ENCODE results near the gene VWA8. TPM values are rescaled to one million over a fixed set of nuclear protein-coding genes. Genes with fewer than 3 reads are reported as not detected.
"Not testable (repeated sequence)": the region's sequence is repeated elsewhere in the genome, so short reads cannot be mapped to it uniquely, and the experiment has no call there.

VWA8 gene
- total and polyA plus RNA-seq, 7 experiments from 2014 or later, result 4.8 to 26.3 (median 21.6) TPM

DNA sequence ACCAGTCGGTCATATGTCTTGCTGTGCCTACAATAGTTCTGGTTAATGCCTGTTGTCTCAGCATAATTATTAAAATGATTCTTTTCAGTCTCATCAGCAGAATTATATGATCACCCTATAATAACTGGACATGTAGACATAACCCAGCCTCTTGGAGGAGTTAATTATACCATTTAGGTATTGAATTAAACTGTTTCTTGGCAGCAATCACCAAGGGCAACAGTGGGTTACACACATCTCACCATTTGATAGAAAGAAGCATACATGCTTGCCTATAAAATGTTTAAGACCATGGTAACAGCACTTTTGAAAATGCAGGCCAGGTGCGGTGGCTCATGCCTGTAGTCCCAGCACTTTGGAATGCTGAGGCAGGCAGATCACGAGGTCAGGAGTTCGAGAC, 318.9 kb downstream of the VWA8 start:
- Histone ChIP-seq H3K27ac (ENCODE audit: low read depth, low read length) (no peak overlapping the region), H3K4me3 (ENCODE audit: low read length) (no peak overlapping the region), H3K36me3 (ENCODE audit: control insufficient read depth in 2 of 3, insufficient read depth in 3 of 3, low read length in 3 of 3) (no peaks in the 10 kb centered on the region), H3K9me3 (ENCODE audit: control insufficient read depth in 2 of 3, low read length in 3 of 3) (no peaks in the 10 kb centered on the region), H3K4me1 (ENCODE audit: control insufficient read depth in 2 of 2, insufficient read depth in 2 of 2, low read length in 2 of 2) (no peaks in the 10 kb centered on the region), H3K27me3 (ENCODE audit: control insufficient read depth in 2 of 2, insufficient read depth in 2 of 2, low read length in 2 of 2) (no peaks in the 10 kb centered on the region)
- ATAC-seq (no peak), DNase-seq (no peak)
- Mint-ChIP-seq H3K4me1 (peaks cover 0 to 16% (median 0%) of the 10 kb centered on the region in 7 donors), H3K27ac (no peak overlapping the region), H3K4me3 (no peak overlapping the region), H3K27me3 (no peaks in the 10 kb centered on the region), H3K36me3 (peaks cover 7 to 33% (median 17%) of the 10 kb centered on the region in 5 donors), H3K9me3 (no peaks in the 10 kb centered on the region)
- POLR2A ChIA-PET, result no interaction called here
- intact Hi-C loops (cut with micrococcal nuclease), result no loop called here
- CTCF ChIA-PET, result no interaction called here

DNA sequence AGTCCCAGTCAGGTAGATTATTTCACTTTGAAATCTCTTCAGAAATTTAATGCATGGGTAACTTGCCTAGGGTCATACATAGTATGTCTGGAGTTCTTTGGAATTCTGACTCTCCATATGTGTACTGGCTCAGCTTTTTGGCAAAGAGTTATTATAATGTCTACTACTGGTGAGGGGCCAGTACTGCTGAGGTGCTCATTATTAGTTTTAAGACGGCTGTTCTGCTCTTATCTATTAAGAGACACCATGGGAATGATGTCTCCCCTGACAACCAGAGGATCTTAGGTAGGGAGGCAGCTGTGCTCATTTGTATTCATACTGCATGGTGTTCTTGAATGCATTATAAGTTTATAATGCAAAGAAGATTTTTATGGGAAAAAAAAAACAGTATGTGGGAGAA, 319.5 kb downstream of the VWA8 start:
- Histone ChIP-seq H3K9me3 (ENCODE audit: control insufficient read depth in 2 of 3, low read length in 3 of 3) (no peaks in the 10 kb centered on the region), H3K4me1 (ENCODE audit: control insufficient read depth in 2 of 2, insufficient read depth in 2 of 2, low read length in 2 of 2) (no peaks in the 10 kb centered on the region), H3K27ac (ENCODE audit: low read depth, low read length) (no peak overlapping the region), H3K4me3 (ENCODE audit: low read length) (no peak overlapping the region), H3K36me3 (ENCODE audit: control insufficient read depth in 2 of 3, insufficient read depth in 3 of 3, low read length in 3 of 3) (no peaks in the 10 kb centered on the region), H3K27me3 (ENCODE audit: control insufficient read depth in 2 of 2, insufficient read depth in 2 of 2, low read length in 2 of 2) (no peaks in the 10 kb centered on the region)
- H3K4me1 Mint-ChIP-seq, result peaks cover 0 to 16% (median 0%) of the 10 kb centered on the region in 7 donors
- ATAC-seq (no peak), DNase-seq (no peak)
- peaks cover 9 to 33% (median 17%) of the 10 kb centered on the region in 5 donors for H3K36me3 Mint-ChIP-seq
- H3K27ac Mint-ChIP-seq, result no peak overlapping the region
- H3K27me3 Mint-ChIP-seq, result no peaks in the 10 kb centered on the region
- ChIA-PET CTCF (no interaction called here), POLR2A (no interaction called here)
- intact Hi-C loops (cut with micrococcal nuclease), result no loop called here
- H3K9me3 Mint-ChIP-seq, result no peaks in the 10 kb centered on the region
- H3K4me3 Mint-ChIP-seq, result no peak overlapping the region

DNA sequence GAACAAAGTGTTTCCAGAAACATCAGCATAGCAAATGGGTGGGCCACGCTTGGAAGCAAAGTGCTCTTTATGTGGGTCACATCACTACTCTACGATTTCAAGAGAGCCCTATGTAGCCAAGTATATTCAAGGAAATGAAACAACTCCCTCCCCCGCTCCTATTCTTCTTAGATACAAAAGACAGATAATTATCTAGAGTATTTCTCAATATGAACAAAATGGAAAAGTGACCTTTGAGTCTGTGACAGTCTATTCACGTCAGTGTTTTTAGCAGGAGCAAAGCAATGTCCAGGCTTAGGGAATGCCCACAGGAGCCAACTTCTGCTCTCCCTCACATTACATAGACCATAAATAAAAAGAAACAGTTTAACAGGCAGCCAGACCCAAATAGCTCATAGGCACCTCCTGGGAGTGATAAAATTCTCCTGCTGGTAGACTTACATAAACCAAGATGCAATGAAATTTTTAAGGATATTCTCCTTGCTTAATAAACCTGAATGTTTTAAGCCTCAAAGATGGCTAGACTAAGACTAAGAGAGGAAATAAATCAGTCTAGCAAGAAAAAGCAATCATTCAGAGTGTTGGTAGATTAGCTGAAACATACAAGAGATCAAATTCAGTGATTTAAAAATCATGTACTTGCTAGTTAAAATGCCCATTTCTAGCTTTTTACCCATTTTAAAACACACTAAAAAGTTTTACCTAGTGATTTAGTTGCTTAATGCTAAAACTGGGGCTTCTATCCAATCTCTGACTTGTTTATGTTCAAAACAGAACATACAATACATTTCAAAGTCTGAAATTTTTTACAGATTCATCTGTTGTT, 320.7 kb downstream of the VWA8 start:
- H3K9me3 Mint-ChIP-seq, result no peaks in the 10 kb centered on the region

DNA sequence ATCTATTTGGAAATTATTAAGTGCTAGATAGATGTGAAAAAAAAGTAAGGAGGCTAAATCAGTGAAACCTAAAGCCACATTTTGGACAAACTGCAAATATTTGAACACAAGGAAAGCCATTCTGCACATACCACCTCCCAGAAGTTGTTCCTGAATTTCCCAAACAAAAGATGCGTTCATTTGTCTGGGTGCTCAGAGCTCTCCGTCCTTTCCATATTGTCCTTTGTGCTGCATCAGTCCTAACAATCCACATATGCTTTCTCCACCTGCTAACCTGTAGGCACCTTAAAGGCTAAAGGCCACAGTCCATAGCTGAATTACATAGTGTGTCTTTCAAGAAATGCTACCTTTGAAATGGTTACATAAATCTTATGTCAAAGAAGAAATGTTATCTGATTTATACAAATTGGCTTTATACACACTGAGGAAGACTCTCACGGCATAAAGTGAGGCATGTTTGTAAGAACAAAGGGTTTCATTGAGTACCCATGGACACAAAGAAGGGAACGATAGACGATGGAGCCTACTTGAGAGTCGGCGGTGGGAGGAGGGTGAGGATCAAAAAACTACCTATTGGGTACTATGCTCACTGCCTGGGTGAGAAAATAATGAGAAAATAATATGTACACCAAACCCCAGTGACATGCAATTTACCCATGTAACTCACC, 321.5 kb downstream of the VWA8 start:
- POLR2A ChIA-PET, result interaction anchor here (0.7 kb wide), 1 partner anchor 203 kb away, joined by 3 read pairs; no protein-coding TSS in a partner anchor

More for the DNA sequence above, 320.7 kb downstream of the VWA8 start:
- ATAC-seq, result no peak
- Mint-ChIP-seq H3K27me3 (no peaks in the 10 kb centered on the region), H3K27ac (no peak overlapping the region), H3K36me3 (peaks cover 10 to 29% (median 18%) of the 10 kb centered on the region in 5 donors), H3K4me3 (no peak overlapping the region), H3K4me1 (peaks cover 0 to 8% (median 0%) of the 10 kb centered on the region in 7 donors)
- ChIA-PET CTCF (no interaction called here), POLR2A (no interaction called here)
- Histone ChIP-seq H3K27ac (ENCODE audit: low read depth, low read length) (no peak overlapping the region), H3K36me3 (ENCODE audit: control insufficient read depth in 2 of 3, insufficient read depth in 3 of 3, low read length in 3 of 3) (no peaks in the 10 kb centered on the region), H3K4me3 (ENCODE audit: low read length) (no peak overlapping the region), H3K27me3 (ENCODE audit: control insufficient read depth in 2 of 2, insufficient read depth in 2 of 2, low read length in 2 of 2) (no peaks in the 10 kb centered on the region), H3K9me3 (ENCODE audit: control insufficient read depth in 2 of 3, low read length in 3 of 3) (no peaks in the 10 kb centered on the region), H3K4me1 (ENCODE audit: control insufficient read depth in 2 of 2, insufficient read depth in 2 of 2, low read length in 2 of 2) (no peaks in the 10 kb centered on the region)
- no peak for DNase-seq
- intact Hi-C loops (cut with micrococcal nuclease), result no loop called here

DNA sequence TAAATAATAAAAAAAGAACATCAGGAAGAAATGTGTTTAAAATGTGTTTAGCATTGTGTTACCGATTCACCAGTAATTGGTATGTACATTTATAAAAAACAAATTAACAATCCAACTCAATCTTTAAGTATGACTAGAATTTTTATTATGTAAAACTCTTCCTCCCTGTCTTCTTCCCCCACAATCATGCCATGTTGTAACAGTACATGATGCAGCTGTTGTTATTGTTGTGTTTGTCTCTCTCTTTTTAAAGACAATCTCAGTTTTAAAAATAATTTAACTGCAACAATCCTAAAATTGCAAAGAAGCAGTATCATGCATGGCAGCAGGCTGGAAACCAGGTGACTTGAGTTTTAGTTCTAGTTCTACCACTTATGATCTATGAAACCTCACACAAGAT, 323.3 kb downstream of the VWA8 start:
- H3K27me3 ChIP-seq (ENCODE audit: control insufficient read depth in 2 of 2, insufficient read depth in 2 of 2, low read length in 2 of 2), result no peaks in the 10 kb centered on the region
- no peak for ATAC-seq
- no peak overlapping the region for H3K27ac ChIP-seq (ENCODE audit: low read depth, low read length)
- Mint-ChIP-seq H3K4me1 (peaks cover 0 to 8% (median 0%) of the 10 kb centered on the region in 7 donors), H3K36me3 (peaks cover 10 to 39% (median 20%) of the 10 kb centered on the region in 5 donors), H3K9me3 (no peaks in the 10 kb centered on the region), H3K27me3 (no peaks in the 10 kb centered on the region), H3K4me3 (no peak overlapping the region), H3K27ac (no peak overlapping the region)
- no peak overlapping the region for H3K4me3 ChIP-seq (ENCODE audit: low read length)
- H3K9me3 ChIP-seq (ENCODE audit: control insufficient read depth in 2 of 3, low read length in 3 of 3), result no peaks in the 10 kb centered on the region
- CTCF ChIA-PET, result no interaction called here
- H3K36me3 ChIP-seq (ENCODE audit: control insufficient read depth in 2 of 3, insufficient read depth in 3 of 3, low read length in 3 of 3), result no peaks in the 10 kb centered on the region
- intact Hi-C loops (cut with micrococcal nuclease), result no loop called here
- POLR2A ChIA-PET, result no interaction called here
- no peaks in the 10 kb centered on the region for H3K4me1 ChIP-seq (ENCODE audit: control insufficient read depth in 2 of 2, insufficient read depth in 2 of 2, low read length in 2 of 2)
- DNase-seq, result no peak

More for the DNA sequence above, 321.5 kb downstream of the VWA8 start:
- Mint-ChIP-seq H3K27me3 (no peaks in the 10 kb centered on the region), H3K4me1 (peaks cover 0 to 8% (median 0%) of the 10 kb centered on the region in 7 donors), H3K4me3 (no peak overlapping the region), H3K36me3 (peaks cover 10 to 29% (median 20%) of the 10 kb centered on the region in 5 donors), H3K27ac (no peak overlapping the region), H3K9me3 (no peaks in the 10 kb centered on the region)
- no peaks in the 10 kb centered on the region for H3K27me3 ChIP-seq (ENCODE audit: control insufficient read depth in 2 of 2, insufficient read depth in 2 of 2, low read length in 2 of 2)
- DNase-seq (no peak), ATAC-seq (no peak)
- CTCF ChIA-PET, result no interaction called here
- no peaks in the 10 kb centered on the region for H3K9me3 ChIP-seq (ENCODE audit: control insufficient read depth in 2 of 3, low read length in 3 of 3)
- no peaks in the 10 kb centered on the region for H3K4me1 ChIP-seq (ENCODE audit: control insufficient read depth in 2 of 2, insufficient read depth in 2 of 2, low read length in 2 of 2)
- intact Hi-C loops (cut with micrococcal nuclease), result no loop called here
- H3K4me3 ChIP-seq (ENCODE audit: low read length), result no peak overlapping the region
- no peak overlapping the region for H3K27ac ChIP-seq (ENCODE audit: low read depth, low read length)
- H3K36me3 ChIP-seq (ENCODE audit: control insufficient read depth in 2 of 3, insufficient read depth in 3 of 3, low read length in 3 of 3), result no peaks in the 10 kb centered on the region

DNA sequence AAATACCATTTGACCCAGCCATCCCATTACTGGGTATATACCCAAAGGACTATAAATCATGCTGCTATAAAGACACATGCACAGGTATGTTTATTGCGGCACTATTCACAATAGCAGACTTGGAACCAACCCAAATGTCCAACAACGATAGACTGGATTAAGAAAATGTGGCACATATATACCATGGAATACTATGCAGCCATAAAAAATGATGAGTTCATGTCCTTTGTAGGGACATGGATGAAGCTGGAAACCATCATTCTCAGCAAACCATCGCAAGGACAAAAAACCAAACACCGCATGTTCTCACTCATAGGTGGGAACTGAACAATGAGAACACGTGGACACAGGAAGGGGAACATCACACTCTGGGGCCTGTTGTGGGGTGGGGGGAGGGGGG, 323.9 kb downstream of the VWA8 start:
- H3K27ac ChIP-seq (ENCODE audit: low read depth, low read length); H3K27ac Mint-ChIP-seq; intact Hi-C loops (cut with micrococcal nuclease); H3K4me1 Mint-ChIP-seq; H3K4me1 ChIP-seq (ENCODE audit: control insufficient read depth in 2 of 2, insufficient read depth in 2 of 2, low read length in 2 of 2); POLR2A ChIA-PET; H3K36me3 ChIP-seq (ENCODE audit: control insufficient read depth in 2 of 3, insufficient read depth in 3 of 3, low read length in 3 of 3); H3K4me3 ChIP-seq (ENCODE audit: low read length); CTCF ChIA-PET; H3K9me3 Mint-ChIP-seq; DNase-seq; H3K9me3 ChIP-seq (ENCODE audit: control insufficient read depth in 2 of 3, low read length in 3 of 3); H3K27me3 Mint-ChIP-seq; ATAC-seq; H3K4me3 Mint-ChIP-seq; H3K27me3 ChIP-seq (ENCODE audit: control insufficient read depth in 2 of 2, insufficient read depth in 2 of 2, low read length in 2 of 2): not testable (repeated sequence)
- peaks cover 10 to 43% (median 20%) of the 10 kb centered on the region in 5 donors for H3K36me3 Mint-ChIP-seq
